GM18519 (cell line): ENCODE measurements around the gene SLC24A4.
A peak's percentile ranks its signal among the peaks of the same experiment; 100 is the strongest.
"Not testable (repeated sequence)": the region's sequence is repeated elsewhere in the genome, so short reads cannot be mapped to it uniquely, and the experiment has no call there.

ENCODE experiments used
- ATAC-seq: cut with Tn5 transposase; IDR thresholded peaks from one replicate; pipeline ENCODE4 v1.9.1; 2021; ENCODE audit warnings: mild to moderate bottlenecking, moderate library complexity; ENCODE audit not compliant: unreplicated experiment, low FRiP score

SLC24A4 gene

GRCh38 chr14:92400579-92401444 lies 77.8 kb downstream of the SLC24A4 start:
- peak; percentile 60 for ATAC-seq

DNA sequence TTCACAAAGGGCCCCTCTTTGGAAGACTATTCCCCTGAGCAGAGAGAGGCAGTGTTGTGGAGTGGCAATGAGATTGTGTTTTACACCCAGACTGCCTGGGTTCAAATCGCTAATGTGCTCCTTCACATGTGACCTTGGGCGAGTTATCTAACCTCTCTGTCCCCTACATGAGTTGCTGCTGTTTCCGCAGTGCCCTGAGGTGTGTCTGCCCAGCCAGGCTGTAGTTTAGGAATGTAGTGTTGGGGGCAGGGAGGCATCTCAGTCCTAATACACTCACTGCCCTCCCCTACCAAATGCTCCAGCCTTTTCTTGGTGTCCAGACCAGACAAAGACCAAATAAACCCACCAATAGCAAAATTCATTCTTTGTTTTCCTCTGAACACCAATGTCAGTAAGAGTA lies 78.6 kb downstream of the SLC24A4 start:
- ATAC-seq: no peak

- not testable (repeated sequence) for ATAC-seq
Measured at GRCh38 chr14:92402500-92402899, 79.5 kb downstream of the SLC24A4 start.

DNA sequence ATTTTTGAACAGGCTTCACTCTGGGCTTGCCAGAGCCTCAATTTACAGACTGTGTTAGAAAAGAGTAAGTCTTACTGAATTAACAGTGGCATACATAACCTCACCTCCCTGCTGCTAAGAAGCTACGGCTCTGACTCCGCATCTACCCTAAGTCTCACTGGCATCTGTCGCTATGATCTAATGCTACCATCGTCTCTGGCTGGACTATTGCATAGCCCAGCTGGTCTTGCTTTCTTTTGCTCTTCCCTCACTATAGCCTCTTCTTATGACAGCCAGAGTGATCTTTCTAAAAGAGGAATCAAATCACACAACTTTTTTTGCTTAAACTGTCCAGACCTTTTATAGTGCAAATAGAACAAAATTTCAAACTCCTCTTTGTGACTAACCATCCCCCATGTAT lies 81.1 kb downstream of the SLC24A4 start:
- no peak for ATAC-seq

DNA sequence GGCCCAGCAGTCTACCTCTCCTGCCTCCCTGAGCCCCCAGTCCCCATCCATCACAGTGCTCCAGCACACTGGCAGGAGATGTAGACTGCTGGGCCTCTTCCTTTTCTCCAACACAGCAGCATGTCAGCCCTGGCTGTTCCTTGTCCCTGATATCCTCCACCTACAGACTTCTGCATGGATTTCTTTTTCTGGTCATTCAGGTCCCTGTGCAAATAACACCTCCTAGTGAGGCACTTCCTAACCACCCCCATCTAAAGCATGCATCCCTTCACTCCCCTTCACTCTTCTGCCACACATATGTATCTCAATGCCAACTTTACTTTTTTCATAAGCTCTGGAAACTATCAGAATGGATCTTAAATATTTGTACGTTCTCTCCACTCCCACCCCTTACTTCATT lies 81.5 kb downstream of the SLC24A4 start:
- ATAC-seq: no peak

DNA sequence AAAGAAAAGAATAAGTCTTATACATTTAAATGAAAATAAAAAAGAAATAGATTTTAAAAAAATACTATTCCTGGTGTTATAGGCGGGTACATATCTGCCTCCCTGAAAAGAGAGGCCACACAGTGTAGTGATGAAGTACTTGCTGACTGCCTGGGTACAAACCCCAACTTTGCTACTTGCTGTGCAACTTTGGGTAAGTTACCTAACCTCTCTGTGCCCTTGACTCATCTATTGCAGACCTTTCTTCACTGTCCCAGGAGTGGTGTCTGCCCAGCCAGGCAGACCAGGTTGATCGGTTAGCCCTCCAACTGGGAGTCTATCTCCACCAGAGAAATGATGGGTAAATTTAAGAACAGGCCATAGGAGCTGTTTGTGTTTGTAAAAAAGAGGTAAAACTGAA lies 82.0 kb downstream of the SLC24A4 start:
- ATAC-seq: no peak

- no peak for ATAC-seq
Measured at GRCh38 chr14:92407410-92407809, 84.4 kb downstream of the SLC24A4 start.

GRCh38 chr14:92409043-92409442 lies 86.1 kb downstream of the SLC24A4 start:
- no peak for ATAC-seq

DNA sequence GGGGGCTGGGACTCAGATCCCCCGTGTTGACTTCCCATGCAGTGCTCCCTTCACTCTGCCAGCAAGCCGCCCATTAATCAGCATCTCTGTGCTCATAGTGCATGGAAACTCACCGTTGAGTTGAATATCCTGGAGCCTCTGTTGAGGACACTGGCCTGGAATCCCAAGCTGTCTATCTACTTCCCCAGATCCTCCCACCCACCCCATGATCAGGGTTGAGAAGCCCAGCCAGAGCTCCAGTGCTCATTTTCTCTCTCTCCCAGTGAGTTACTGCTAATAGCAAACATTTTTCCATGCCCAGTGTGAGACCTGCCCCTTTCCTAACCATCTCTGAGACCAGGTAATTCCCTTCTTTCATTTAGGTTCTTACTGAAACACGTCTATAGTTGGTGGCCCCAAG lies 88.2 kb downstream of the SLC24A4 start:
- ATAC-seq: no peak

DNA sequence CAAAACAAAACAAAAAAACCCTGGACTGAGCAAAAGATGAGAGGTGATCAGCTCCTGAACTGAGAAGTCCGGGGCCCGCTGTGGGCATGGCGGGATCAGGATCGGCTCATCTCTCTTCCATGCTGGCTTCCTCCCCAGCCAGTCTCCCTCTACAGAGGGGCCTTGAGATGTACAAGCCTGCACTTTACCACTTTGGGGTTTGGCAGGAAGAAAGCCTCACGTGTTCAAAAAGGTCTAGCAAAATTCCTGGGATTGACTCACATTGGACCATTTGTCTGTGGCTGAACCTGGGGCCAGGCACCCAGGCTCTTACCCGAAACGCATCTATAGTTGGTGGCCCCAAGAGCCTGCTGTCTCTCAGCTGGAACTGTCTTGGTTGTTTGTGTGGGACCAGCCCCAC lies 89.0 kb downstream of the SLC24A4 start:
- no peak for ATAC-seq

DNA sequence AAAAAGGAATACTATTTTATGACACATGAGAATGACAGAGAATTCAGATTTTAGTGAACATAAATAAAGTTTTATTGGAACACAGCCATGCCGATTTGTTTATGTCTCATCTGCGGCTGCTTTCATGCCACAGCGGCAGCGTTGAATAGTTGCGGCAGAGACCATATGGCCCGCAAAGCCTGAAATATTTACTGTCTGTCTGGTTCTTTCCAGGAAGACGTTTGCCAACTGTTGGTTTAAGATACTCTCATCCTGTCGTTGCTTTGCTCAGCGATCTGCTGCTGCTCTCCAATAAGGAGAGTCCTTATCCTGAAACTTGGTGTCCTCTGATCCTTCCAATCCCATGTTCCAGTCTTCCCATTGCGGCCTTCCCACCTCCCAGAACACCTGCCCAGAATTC lies 89.9 kb downstream of the SLC24A4 start:
- no peak for ATAC-seq

DNA sequence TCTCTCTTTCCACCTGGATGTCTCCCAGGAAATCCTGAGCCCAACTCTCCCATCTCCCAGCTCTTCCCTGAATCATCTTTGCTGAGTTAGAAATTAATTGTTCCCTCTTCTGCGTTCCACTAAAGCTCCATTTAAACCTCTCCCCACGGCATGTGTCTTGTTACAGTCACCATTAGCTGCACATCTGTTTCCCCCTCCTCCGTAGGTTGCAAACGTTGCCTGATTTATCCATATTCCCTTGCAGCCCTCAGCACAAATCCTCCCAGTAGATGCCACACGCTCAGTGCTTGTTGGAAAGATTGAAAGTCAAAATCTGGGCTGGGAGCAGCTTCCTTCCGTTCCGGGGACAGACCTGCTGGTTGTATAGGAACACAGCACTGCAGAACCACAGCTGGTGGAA lies 90.4 kb downstream of the SLC24A4 start:
- no peak for ATAC-seq

DNA sequence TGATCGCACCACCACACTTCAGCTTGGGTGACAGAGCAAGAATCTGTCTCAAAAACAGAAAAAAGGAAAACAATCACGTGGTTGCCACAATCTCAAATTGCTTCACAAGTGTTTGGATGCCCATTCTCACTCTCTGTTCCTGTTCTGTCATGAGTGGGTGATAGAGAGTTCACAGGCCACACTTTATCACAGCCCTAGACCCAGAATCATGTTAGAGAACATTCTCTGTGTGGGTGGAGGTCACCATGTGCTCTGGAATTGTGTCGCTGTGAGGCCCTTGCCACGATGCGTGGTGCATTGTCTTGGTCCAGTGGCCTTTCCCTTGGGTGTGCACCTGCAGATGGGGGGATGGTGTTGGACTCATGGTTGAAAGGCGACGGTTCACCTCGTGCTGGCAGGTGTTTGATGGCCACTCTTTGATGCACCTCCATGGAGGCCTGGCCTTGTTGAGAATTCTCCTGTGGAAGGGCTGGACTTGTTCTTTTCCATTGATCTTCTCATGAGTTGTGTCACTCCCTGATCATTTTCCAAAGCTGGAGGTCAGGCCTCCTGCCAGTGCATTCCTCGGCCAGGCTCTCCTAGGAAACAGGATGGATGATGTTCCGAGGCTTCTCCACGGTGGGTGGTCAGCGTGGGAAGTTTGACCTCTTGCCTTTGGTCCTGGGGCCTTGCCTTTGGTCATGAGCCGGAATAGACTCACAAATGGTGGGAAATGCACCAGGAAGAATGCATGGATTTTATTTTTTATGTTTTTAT lies 91.9 kb downstream of the SLC24A4 start:
- no peak for ATAC-seq

DNA sequence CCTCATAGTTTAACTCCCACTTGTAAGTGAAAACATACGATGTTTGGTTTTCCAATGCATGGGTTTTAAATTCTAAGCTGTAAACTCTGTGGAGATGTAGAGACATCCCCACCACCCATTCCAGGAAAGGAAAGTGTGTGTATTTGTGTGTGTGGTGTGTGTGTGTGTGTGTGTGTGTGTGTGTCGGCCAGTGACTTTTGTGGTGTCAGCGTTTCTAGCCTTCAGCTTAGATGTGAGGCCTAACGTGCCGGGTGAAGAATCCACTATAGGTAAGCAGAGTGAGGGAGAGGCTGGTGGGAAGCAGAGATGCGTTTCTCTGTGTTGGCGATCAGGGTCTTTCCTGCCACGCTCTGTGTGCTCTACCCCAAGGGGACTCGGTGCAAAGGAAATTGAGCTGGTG lies 93.0 kb downstream of the SLC24A4 start:
- ATAC-seq: no peak

- ATAC-seq: no peak
Measured at GRCh38 chr14:92416544-92416943, 93.6 kb downstream of the SLC24A4 start.

GRCh38 chr14:92417759-92418158 lies 94.8 kb downstream of the SLC24A4 start:
- no peak for ATAC-seq

- no peak for ATAC-seq
Measured at GRCh38 chr14:92421751-92422150, 98.8 kb downstream of the SLC24A4 start.

- ATAC-seq: no peak
Measured at GRCh38 chr14:92425101-92425500, 102.1 kb downstream of the SLC24A4 start.

DNA sequence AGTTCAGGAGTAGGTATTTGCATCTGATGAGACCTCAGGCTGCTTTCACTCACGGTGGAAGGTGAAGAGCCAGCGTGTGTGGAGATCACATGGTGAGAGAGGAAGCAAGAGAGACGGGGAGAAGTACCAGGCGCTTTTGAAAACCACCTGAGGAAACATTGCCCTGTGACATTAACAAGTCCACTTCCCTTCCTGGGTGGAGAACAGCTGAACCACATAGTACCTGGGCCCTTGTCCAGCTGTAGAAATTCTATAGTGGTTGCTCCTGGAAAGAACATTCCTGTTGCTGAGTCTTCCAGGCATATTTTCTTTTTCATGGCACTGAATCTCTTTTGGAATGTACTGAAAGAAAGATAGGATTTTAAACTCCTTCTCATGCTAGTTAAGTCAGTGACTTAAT lies 103.3 kb downstream of the SLC24A4 start:
- no peak for ATAC-seq

- ATAC-seq: no peak
Measured at GRCh38 chr14:92427096-92427495, 104.1 kb downstream of the SLC24A4 start.

- no peak for ATAC-seq
Measured at GRCh38 chr14:92430686-92431085, 107.7 kb downstream of the SLC24A4 start.

DNA sequence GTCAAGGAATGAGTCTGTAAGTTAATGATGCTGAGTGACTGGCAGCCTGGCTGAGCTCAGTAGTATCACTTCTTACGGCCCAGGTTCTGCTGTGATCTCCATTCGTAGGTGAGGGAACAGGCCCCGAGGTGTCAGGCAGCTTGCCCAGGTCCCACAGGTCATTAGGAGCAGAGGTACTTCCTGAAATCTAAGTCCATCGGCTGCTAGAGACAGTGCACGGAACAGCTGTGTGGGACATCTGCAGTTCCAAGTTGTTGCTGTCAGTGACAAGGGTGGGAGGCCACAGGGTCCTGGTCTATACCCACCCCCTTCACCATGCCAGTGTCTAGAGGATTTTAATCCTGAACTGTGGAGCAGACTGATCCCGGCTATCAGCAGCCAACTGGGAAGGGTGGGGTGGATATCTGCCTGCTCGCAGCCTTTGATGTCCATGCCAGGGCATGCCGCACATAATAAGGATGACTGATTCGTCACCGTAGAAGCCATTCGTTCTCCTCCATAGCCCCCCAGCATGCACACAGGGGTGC lies 108.3 kb downstream of the SLC24A4 start:
- no peak for ATAC-seq
